GM12878 (cell line): Measurements from ENCODE around the gene DNMT1.

ENCODE experiments used
- CHD1 ChIP-seq: IDR thresholded peaks from 2 replicates; pipeline ENCODE4 v1.6.1; 2012; ENCODE audit warnings: low read depth, low read length, improper control_type of control experiment
- CREM ChIP-seq: IDR thresholded peaks from 2 replicates; pipeline ENCODE4 v1.6.1; 2014; ENCODE audit warnings: antibody characterized with exemption, low read depth
- FOS ChIP-seq: IDR thresholded peaks from 3 replicates; pipeline ENCODE4 v1.6.1; 2011; ENCODE audit warnings: borderline replicate concordance; ENCODE audit not compliant: insufficient read length; ENCODE audit errors: extremely low read depth
- NFYB ChIP-seq: IDR thresholded peaks from 2 replicates; pipeline ENCODE4 v1.6.1; 2011; ENCODE audit warnings: low read depth, mild to moderate bottlenecking, low read length, improper control_type of control experiment, moderate library complexity; ENCODE audit not compliant: insufficient read depth
- POLR2AphosphoS5 ChIP-seq: IDR thresholded peaks from 2 replicates; pipeline ENCODE4 v1.6.1; 2011; ENCODE audit warnings: mild to moderate bottlenecking, low read length, inconsistent platforms
- RELA ChIP-seq: fragments of 450-650 bp; IDR thresholded peaks from 2 replicates; pipeline ENCODE4 v1.8.0; 2014; ENCODE audit warnings: borderline replicate concordance; ENCODE audit not compliant: partially characterized antibody
- SP1 ChIP-seq: IDR thresholded peaks from one replicate; pipeline ENCODE4 v1.6.1; 2011; ENCODE audit warnings: low read depth, low read length
- TF ChIP-seq, protein P1 (sequence below), 3 experiments: IDR thresholded peaks in 2 of 3; conservative IDR thresholded peaks in 1 of 3; 2 replicates each; pipeline ENCODE4 v1.5.1; 2011; ENCODE audit warnings: low read depth in 3 of 3, low read length in 3 of 3, mild to moderate bottlenecking in 3 of 3, control low read depth in 2 of 3, moderate library complexity in 2 of 3, inconsistent platforms in 1 of 3, mixed read lengths in 1 of 3; ENCODE audit not compliant: control insufficient read depth in 2 of 3, insufficient read depth in 1 of 3; ENCODE audit errors: extremely low read depth in 1 of 3

- TF ChIP-seq CREM (no peak), RELA (no peak), FOS (no peak), POLR2AphosphoS5 (no peak; the same call in 1 of the 2 replicates), SP1 (no peak), CHD1 (no peak), NFYB (no peak)
- TF ChIP-seq, protein P1, sequence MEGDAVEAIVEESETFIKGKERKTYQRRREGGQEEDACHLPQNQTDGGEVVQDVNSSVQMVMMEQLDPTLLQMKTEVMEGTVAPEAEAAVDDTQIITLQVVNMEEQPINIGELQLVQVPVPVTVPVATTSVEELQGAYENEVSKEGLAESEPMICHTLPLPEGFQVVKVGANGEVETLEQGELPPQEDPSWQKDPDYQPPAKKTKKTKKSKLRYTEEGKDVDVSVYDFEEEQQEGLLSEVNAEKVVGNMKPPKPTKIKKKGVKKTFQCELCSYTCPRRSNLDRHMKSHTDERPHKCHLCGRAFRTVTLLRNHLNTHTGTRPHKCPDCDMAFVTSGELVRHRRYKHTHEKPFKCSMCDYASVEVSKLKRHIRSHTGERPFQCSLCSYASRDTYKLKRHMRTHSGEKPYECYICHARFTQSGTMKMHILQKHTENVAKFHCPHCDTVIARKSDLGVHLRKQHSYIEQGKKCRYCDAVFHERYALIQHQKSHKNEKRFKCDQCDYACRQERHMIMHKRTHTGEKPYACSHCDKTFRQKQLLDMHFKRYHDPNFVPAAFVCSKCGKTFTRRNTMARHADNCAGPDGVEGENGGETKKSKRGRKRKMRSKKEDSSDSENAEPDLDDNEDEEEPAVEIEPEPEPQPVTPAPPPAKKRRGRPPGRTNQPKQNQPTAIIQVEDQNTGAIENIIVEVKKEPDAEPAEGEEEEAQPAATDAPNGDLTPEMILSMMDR (IDR thresholded peaks at IDR 0.05 in 2 of 3, conservative IDR thresholded peaks at IDR 0.05 in 1 of 3; ENCODE audit: control insufficient read depth in 2 of 3, extremely low read depth in 1 of 3, insufficient read depth in 1 of 3, low read depth in 3 of 3, low read length in 3 of 3) = peak; percentile 46 to 73 (median 60)
Observed at GRCh38 chr19:10228920-10229319, 34.2 kb upstream of the DNMT1 start.
